ENCODE results near the gene APRT.
A peak's percentile ranks its signal among the peaks of the same experiment; 100 is the strongest.

- TF ChIP-seq, protein P1, sequence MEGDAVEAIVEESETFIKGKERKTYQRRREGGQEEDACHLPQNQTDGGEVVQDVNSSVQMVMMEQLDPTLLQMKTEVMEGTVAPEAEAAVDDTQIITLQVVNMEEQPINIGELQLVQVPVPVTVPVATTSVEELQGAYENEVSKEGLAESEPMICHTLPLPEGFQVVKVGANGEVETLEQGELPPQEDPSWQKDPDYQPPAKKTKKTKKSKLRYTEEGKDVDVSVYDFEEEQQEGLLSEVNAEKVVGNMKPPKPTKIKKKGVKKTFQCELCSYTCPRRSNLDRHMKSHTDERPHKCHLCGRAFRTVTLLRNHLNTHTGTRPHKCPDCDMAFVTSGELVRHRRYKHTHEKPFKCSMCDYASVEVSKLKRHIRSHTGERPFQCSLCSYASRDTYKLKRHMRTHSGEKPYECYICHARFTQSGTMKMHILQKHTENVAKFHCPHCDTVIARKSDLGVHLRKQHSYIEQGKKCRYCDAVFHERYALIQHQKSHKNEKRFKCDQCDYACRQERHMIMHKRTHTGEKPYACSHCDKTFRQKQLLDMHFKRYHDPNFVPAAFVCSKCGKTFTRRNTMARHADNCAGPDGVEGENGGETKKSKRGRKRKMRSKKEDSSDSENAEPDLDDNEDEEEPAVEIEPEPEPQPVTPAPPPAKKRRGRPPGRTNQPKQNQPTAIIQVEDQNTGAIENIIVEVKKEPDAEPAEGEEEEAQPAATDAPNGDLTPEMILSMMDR (IDR thresholded peaks at IDR 0.05; ENCODE audit: insufficient read depth, low read length), result no peak
- TF ChIP-seq POLR2AphosphoS5 (IDR thresholded peaks at IDR 0.05; ENCODE audit: low read depth) (peak; percentile 78; the same call in 1 of the 2 replicates), REST (IDR thresholded peaks at IDR 0.05; ENCODE audit: insufficient replicate concordance, low read depth) (no peak)
These were observed at the start of gene APRT for GRCh38 chr16:88811769-88812512.
